Medulla oblongata (tissue), 1 donor: Measurements from ENCODE around the gene KLK2.
A peak's percentile ranks its signal among the peaks of the same experiment; 100 is the strongest.

Experiments used
- DNase-seq: peaks from one replicate; pipeline ENCODE4 v3.0.0-alpha.2; 2015; ENCODE audit errors: extremely low spot score

Gene KLK2

GRCh38 chr19:50873056-50873455 is at the start of gene KLK2:
Gene KLK2 (plus strand): TSS chr19:50873439. CDS start chr19:50873474, 35 bp downstream.
- no peak for DNase-seq

GRCh38 chr19:50826492-50827240 is 46.6 kb upstream of the KLK2 start:
- DNase-seq = no peak

- no peak for DNase-seq
These were observed 45.8 kb upstream of the KLK2 start for GRCh38 chr19:50827476-50827875.

GRCh38 chr19:50829801-50830200 is 43.4 kb upstream of the KLK2 start:
- no peak for DNase-seq

GRCh38 chr19:50830266-50831025 is 42.8 kb upstream of the KLK2 start:
- DNase-seq = no peak

- DNase-seq = no peak
These were observed 42.2 kb upstream of the KLK2 start for GRCh38 chr19:50831026-50831396.

- DNase-seq = no peak
These were observed 40.6 kb upstream of the KLK2 start for GRCh38 chr19:50832666-50833065.

GRCh38 chr19:50833117-50833801 is 40.0 kb upstream of the KLK2 start, which contains the start of gene KLK15:
Gene KLK15 (minus strand): TSS chr19:50833574. CDS start chr19:50831492, 2,082 bp downstream.
- DNase-seq = no peak

GRCh38 chr19:50833802-50834167 is 39.5 kb upstream of the KLK2 start:
- no peak for DNase-seq

GRCh38 chr19:50835103-50835784 is 38.0 kb upstream of the KLK2 start:
- no peak for DNase-seq

GRCh38 chr19:50835785-50836542 is 37.3 kb upstream of the KLK2 start:
- peak; percentile 30 for DNase-seq

GRCh38 chr19:50836543-50837195 is 36.6 kb upstream of the KLK2 start:
- no peak for DNase-seq

- DNase-seq = no peak
These were observed 35.9 kb upstream of the KLK2 start for GRCh38 chr19:50837300-50837699.

- DNase-seq = no peak
These were observed 35.0 kb upstream of the KLK2 start for GRCh38 chr19:50838239-50838638.

- no peak for DNase-seq
These were observed 33.3 kb upstream of the KLK2 start for GRCh38 chr19:50839712-50840655.

- no peak for DNase-seq
These were observed 31.1 kb upstream of the KLK2 start for GRCh38 chr19:50842130-50842529.

GRCh38 chr19:50843205-50843604 is 30.0 kb upstream of the KLK2 start:
- DNase-seq = no peak

- no peak for DNase-seq
These were observed 29.5 kb upstream of the KLK2 start for GRCh38 chr19:50843701-50844221.

- no peak for DNase-seq
These were observed 28.8 kb upstream of the KLK2 start for GRCh38 chr19:50844296-50844935.
